ENCODE measurements around the gene TUBD1. TPM values are rescaled to one million over a fixed set of nuclear protein-coding genes. Genes with fewer than 3 reads are reported as not detected.
"Not testable (repeated sequence)": the region's sequence is repeated elsewhere in the genome, so short reads cannot be mapped to it uniquely, and the experiment has no call there.

TUBD1 gene
- total RNA-seq: 6.2 TPM

DNA sequence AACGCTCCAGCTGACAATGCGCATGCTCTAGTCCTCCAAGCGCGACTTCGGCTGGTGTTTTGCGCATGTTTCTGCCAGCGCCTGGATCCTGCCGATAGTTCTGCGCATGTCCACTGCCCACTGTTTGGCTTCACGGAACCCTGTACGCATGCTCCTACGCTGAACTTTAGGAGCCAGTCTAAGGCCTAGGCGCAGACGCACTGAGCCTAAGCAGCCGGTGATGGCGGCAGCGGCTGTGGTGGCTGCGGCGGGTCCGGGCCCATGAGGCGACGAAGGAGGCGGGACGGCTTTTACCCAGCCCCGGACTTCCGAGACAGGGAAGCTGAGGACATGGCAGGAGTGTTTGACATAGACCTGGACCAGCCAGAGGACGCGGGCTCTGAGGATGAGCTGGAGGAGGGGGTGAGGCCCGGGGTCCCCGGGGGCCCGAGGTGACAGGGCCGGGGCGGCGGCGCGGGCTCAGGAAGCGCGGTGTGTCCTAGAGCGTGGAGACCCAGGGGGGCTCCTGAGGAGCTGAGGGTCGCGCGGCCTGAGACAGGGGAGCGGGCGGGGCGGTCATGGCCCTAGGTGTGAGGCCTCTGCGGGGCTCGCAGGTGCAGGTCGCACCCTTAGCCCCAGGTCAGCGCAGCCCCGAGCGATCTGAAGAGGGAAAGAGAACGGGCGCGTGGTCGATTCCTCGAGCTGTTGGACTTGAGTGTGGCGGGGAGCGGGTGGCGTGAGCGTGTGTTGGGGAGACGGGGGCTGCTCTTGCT lies at the start of gene TUBD1, which contains the start of gene RPS6KB1:
TUBD1 (minus strand) TSS at position 20 of the 752 bp plus-strand sequence. CDS start 1,941 bp downstream, outside the sequence.
RPS6KB1 (plus strand) TSS at position 198 of the 752 bp plus-strand sequence; CDS start at position 262, 64 bp downstream.
- peak; percentile 95 for ATAC-seq
- DNase-seq (ENCODE audit: low spot score): peak; percentile 98

DNA sequence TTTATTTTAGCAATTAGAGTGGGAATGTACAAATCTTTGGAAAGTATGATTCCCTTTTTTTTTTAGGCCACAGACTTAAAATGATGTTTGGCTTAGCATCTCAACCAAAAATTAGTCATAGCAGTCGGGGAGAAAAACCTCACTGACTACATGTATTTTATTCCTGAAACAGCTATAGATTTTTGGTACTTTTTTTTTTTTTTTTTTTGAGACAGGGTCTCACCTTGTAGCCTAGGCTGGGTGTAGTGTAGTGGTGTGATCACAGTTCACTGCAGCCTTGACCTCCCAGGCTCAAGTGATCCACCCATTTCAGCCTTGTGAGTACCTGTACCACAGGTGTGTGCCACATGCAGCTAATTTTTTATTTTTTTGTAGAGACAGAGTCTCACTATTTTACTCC lies 48.4 kb upstream of the TUBD1 start:
- no peak for DNase-seq (ENCODE audit: low spot score)
- no peak for ATAC-seq

GRCh38 chr17:59940697-59941096 lies 48.0 kb upstream of the TUBD1 start:
- ATAC-seq: not testable (repeated sequence)

DNA sequence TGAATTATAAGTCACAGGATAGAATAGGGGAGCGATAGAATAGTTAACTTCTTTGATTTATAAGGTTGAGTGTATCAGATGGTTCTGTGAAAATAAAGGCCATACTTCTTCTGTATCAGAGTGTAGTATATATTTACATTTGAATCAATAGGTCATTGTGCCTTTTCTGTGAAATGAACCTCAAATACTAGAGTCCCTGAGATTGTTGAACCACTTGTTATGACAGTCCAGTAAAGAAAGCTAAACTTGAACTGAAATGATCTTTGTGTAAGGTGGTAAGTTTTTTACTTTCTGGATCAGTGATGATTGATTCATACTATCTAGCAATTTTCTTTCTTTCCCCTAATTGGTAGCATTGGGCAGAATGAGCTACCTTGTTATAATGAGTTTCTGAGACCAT lies 40.6 kb upstream of the TUBD1 start:
- ATAC-seq; DNase-seq (ENCODE audit: low spot score): not testable (repeated sequence)

More at GRCh38 chr17:59940697-59941096, 48.0 kb upstream of the TUBD1 start:
- not testable (repeated sequence) for DNase-seq (ENCODE audit: low spot score)

DNA sequence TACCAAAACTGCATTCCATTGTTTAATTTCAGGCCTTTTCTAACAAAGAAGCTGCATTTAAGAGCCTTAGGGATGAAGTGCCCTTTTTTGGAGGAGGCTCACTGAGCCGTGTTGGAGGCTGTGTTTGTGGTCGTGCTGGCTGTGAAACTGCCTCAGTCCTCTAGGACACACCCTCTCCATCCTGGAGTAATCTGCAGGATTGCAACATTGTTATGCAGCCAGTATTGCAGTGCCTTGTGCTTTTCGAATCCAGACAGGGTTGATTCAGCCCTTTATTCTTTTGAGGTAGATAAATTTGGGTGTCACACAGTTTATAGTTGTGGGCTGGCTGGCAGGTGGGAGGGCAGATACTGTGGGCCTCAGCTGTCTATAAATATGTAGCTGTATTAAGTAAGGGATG lies 38.0 kb upstream of the TUBD1 start:
- not testable (repeated sequence) for DNase-seq (ENCODE audit: low spot score)

DNA sequence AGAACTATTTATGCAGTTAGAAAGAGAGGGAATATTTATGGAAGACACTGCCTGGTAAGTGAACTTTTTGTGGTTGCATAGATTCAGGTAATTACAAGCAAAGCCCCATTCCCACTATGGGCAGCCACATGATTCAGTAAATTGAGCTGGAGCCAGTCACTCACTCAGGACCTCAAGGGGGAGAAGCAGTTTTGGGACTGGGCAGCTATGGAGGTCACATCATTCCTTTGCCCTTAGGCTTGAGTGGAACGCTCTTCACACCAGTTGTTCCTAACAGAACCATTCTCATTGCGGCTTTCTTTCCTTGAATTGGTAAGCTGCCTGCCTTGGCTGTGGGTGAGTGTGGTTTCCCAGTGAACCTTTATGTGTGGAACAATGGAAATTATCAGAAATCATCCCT lies 37.4 kb upstream of the TUBD1 start:
- not testable (repeated sequence) for DNase-seq (ENCODE audit: low spot score); ATAC-seq

More for the DNA sequence above, 38.0 kb upstream of the TUBD1 start:
- ATAC-seq: peak; percentile 61

DNA sequence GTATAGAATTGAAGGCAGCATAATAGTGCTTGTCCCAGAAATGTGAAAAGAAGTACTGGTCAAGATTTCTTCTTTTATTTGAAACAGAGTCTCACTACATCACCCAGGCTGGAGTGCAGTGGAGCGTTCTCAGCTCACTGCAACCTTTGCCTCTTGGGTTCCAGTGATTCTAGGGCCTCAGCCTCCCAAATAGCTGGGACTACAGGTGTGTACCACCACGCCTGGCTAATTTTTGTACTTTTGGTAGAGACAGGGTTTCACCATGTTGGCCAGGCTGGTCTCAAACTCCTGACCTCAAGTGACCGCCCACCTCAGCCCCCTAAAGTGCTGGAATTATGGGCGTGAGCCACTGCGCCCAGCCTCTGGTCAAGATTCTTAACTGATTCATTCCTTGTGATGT lies 27.9 kb upstream of the TUBD1 start:
- DNase-seq (ENCODE audit: low spot score); ATAC-seq: not testable (repeated sequence)

GRCh38 chr17:59916446-59916845 lies 23.7 kb upstream of the TUBD1 start:
- DNase-seq (ENCODE audit: low spot score) (no peak), ATAC-seq (no peak)

DNA sequence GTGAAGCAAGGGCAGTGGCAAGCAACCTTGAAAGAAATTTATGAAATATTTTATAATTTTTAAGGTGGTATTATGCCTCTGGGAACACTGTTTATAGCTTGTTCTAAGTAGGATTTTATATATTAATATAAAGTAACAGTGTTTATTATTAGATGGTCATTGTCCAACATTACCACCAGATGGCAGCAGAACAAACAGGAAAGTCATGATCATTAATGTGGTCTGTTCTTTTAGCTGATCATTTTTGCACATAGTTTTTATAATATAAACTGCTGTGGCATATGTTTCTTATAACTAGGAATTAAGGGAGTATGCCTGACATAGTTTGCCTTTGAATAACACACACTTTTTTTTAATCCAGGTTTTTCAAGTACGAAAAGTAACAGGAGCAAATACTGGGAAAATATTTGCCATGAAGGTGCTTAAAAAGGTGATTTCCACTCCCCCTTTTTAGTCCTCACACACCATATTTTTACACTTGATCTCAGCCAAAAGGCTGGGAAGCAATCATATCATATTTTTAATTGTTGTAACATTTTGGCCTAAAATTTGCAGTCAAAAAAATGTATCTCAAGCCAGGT lies 21.6 kb upstream of the TUBD1 start:
- DNase-seq (ENCODE audit: low spot score): no peak
- ATAC-seq: peak; percentile 78

DNA sequence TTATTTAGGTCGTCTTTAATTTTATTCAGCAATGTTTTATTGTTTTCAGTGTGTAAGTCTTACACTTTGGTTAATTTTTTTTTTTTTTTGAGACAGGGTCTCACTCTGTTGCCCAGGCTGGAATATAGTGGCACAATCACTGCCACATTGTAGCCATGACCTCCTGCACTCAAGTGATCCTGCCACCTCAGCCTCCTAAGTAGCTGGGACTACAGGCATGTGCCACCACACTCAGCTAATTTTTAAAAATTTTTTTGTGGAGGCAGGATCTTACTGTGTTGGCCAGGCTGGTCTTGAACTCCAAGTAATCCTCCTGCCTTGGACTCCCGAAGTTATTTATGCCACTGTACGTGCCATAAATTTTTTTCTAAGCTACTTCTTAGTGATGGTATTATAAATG lies 14.7 kb upstream of the TUBD1 start:
- DNase-seq (ENCODE audit: low spot score): no peak

GRCh38 chr17:59903455-59903854 lies 10.7 kb upstream of the TUBD1 start:
- ATAC-seq: no peak
- DNase-seq (ENCODE audit: low spot score): no peak

More for the DNA sequence above, 14.7 kb upstream of the TUBD1 start:
- no peak for ATAC-seq

GRCh38 chr17:59901604-59902003 lies 8.9 kb upstream of the TUBD1 start:
- DNase-seq (ENCODE audit: low spot score) (no peak), ATAC-seq (no peak)

GRCh38 chr17:59899099-59899498 lies 6.4 kb upstream of the TUBD1 start:
- DNase-seq (ENCODE audit: low spot score): no peak
- ATAC-seq: no peak

DNA sequence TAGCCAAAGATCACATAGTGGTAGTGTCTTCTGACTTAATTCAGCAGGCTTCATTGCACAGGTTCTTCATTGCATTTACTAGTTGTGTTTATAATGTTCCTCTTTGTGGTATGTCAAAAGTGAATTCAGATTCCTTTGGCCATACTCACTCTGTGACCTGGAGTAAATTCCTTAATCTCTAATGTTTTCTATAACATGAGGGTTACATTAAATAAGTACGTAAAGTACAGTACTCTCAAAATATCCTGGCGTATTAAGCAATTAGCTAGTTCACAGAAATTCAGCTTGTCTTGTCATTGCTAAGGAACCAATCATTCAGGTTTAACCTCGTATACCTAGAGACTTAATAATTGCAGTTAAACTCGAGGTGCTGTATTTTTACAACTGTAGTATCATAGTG lies 4.3 kb upstream of the TUBD1 start:
- DNase-seq (ENCODE audit: low spot score) (no peak), ATAC-seq (no peak)

GRCh38 chr17:59893676-59894100 lies 945 bp upstream of the TUBD1 start:
- DNase-seq (ENCODE audit: low spot score) (no peak), ATAC-seq (peak; percentile 10)

DNA sequence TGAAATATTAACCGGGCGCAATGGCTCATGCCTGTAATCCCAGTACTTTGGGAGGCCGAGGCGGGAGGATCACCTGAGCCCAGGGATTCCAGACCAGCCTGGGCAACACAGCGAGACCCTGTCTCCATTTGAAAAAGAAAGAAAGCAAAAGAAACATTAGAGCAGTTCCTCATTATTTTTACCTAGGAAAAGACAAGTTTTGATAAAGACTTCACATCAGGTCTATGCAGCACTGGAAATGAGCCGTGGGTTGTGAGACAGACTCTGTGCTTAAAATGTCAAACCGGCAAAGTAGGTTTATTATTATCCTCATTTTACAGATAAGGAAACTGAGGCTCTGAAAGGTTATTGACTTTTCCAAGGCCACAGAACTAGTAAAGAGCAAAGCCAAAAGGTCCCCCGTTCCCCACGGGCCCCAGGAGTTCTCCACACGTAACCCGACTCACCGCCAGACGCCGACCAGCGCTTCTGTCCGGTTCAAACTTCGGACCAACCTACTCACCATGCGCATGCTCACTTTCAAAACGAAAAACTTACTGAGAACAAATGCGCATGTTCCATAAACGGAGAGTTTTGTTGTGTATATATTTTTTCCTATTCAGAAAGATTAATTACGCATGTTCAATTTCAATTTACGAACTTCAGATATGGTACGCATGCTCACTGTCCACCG lies 356 bp downstream of the TUBD1 start:
- ATAC-seq (peak; percentile 79), DNase-seq (ENCODE audit: low spot score) (no peak)

DNA sequence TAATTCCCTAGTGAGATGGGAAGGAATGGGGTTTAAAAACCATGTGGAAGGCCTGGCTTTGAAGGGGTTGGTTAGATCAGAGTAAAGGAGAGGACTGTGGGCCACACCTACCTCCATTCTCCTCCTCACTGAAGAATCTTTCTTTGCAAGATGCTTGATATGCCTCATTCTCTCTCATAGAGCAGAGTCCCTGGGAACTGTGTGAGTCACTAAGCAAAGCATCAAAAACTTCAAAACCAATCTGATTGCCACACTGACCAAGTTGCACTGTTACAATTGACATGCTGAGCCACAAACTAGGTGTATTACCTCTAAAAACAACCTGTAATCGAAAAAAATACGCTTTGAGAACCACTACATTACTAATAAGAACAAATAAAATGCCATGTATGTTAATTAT lies 2.0 kb downstream of the TUBD1 start:
- DNase-seq (ENCODE audit: low spot score) (no peak), ATAC-seq (no peak)

GRCh38 chr17:59888145-59888750 lies 4.5 kb downstream of the TUBD1 start:
- no peak for ATAC-seq
- no peak for DNase-seq (ENCODE audit: low spot score)

GRCh38 chr17:59884861-59885260 lies 7.9 kb downstream of the TUBD1 start:
- DNase-seq (ENCODE audit: low spot score): no peak
- ATAC-seq: no peak

DNA sequence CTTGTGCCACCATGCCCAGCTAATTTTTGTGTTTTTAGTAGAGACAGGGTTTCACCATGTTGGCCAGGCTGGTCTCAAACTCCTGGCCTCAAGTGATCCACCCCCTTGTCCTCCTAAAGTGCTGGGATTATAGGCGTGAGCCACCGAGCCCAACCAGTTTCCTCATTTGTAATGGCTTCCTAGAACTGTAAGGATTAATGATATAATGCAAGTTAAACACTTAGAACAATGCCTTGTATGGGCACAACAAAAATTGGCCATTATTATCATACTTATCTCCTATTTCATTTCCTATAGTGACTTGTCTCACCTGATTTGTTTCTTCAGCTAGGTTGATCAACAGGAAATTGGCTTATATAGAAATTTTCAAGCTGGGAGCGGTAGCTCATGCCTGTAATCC lies 14.1 kb downstream of the TUBD1 start:
- DNase-seq (ENCODE audit: low spot score) (no peak), ATAC-seq (no peak)

GRCh38 chr17:59877965-59878364 lies 14.8 kb downstream of the TUBD1 start:
- ATAC-seq: no peak
- no peak for DNase-seq (ENCODE audit: low spot score)
